Parietal lobe (tissue), 2 donors: ENCODE measurements around the gene SBK1. TPM values are rescaled to one million over a fixed set of nuclear protein-coding genes. Genes with fewer than 3 reads are reported as not detected.

Experiments
- small RNA-seq: library from RNA; depleted of rRNA; stranded (forward); fragments of <200 nt; gene quantifications from one replicate; pipeline ENCODE3, GENCODE V24; 2014; ENCODE audit warnings: low replicate concordance
- total RNA-seq: library from RNA; depleted of rRNA; stranded (reverse); fragments of >200 nt; gene quantifications from one replicate; pipeline ENCODE4 v1.2.3, GENCODE V29; 2014

SBK1 gene
- total RNA-seq = 39.8 TPM

DNA sequence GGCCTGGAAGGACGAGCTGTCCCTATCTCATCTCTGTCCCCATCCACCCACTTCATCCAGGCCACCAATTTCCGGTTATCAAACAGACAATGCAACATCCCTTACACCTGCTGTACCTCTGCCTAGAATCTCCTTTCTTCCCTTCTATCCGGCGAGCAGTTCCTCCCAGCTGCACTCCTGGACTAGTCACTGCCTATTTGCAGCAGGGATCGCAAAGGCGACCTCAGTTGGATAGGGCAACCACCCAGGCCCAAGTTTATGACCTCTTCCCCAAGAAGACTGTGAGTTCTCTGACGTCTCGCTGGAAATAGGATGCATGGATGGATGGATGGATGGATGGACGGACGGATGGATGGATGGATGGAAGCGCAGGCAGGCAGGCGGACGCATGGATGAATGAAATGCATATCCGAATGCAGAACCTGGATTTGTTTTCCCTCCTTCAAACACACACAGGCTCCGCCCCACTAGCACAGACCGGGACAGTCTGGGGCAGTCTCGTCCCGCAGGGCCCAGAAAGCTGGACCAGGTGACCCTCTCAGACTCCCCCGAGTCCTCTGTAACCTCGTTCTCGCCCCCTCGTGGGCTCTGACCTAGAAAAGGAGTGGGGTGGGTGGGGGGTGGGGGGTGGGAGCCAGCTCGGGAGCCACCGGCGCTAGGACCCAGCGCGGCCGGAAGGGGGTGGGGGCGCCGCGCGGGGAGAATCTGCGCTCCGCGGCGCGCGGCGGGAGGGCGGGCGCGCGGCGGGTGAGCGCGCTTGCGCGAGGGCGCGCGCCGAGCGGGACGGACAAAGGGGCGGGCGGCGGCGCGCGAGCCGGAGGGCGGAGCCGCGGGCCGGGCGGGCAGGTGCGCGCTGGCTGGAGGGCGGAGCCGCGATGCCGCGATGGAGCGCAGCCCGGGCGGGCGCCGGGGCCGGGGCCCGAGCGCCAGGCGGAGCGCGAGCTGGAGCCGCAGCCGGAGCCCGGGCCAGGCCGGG is at the start of gene SBK1:
Gene SBK1, plus strand, starts transcription at position 875 of the 976 bp plus-strand sequence. CDS start 24,867 bp downstream, outside the sequence.

DNA sequence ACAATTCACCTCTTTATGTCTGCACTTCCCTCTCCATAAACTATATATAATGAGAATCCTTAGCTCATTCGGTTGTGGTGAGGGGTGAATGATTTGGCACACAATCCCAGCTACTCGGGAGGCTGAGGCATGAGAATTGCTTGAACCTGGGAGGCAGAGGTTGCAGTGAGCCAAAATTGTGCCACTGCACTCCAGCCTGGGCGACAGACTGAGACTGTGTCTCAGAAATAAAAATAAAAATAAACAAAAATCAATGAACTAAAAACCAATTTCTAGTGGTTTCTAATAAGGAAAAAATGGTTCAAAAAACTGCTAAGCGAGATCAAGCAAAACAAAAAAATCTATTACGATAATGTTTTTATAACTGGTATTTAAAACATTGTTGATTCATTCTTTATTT is 71.1 kb downstream of the SBK1 start, which contains the start of gene NPIPB6:
Gene NPIPB6, minus strand, starts transcription at position 101 of the 400 bp plus-strand sequence. CDS start 686 bp downstream, outside the sequence.

Small RNA genes lying within 50 kb of the gene (small RNA-seq; reads per million reads assigned to genes)
- gene AC138904.2 = not detected

Other genes with a start within 250 kb of the SBK1 start
- 1.6 TPM for gene GSG1L, start 228.8 kb upstream of the SBK1 start, total RNA-seq
- gene XPO6, start 80.6 kb upstream of the SBK1 start, total RNA-seq = 129 TPM
- 8.5 TPM for gene NPIPB6, start 71.0 kb downstream of the SBK1 start, total RNA-seq
- 116 TPM for gene EIF3CL, start 111.3 kb downstream of the SBK1 start, total RNA-seq
- not detected for gene NPIPB7, start 179.8 kb downstream of the SBK1 start, total RNA-seq
- 24.7 TPM for gene CLN3, start 199.5 kb downstream of the SBK1 start, total RNA-seq
- gene APOBR, start 202.1 kb downstream of the SBK1 start, total RNA-seq = 0.31 TPM
- not detected for gene IL27, start 214.3 kb downstream of the SBK1 start, total RNA-seq
- gene NUPR1, start 246.4 kb downstream of the SBK1 start, total RNA-seq = 0.31 TPM